ENCODE data around the gene SH3YL1.

The SH3YL1 gene

DNA sequence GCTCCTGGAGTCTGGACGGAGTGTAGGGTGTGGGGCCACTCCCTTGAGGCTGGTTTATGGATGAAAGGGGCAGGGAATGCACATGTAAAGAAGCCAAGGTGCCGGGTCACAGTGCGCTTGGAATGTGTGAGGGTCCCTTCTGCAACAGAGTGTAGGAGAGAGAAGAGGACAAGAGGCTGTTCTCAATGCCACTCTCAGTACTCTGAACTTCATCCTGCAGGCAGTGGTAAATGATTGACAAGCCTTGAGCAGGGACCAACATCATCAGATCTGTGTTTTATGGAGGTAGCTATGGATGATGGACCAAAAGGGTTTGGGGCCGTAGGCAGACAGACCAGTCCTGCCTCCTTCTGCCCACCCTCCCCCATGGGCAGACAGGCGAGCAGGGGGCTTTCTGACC, 31.3 kb upstream of the SH3YL1 start:
- no peak overlapping the region for H3K4me3 ChIP-seq (ENCODE audit: control insufficient read depth, low read depth, low read length)
- TF ChIP-seq, protein P1, sequence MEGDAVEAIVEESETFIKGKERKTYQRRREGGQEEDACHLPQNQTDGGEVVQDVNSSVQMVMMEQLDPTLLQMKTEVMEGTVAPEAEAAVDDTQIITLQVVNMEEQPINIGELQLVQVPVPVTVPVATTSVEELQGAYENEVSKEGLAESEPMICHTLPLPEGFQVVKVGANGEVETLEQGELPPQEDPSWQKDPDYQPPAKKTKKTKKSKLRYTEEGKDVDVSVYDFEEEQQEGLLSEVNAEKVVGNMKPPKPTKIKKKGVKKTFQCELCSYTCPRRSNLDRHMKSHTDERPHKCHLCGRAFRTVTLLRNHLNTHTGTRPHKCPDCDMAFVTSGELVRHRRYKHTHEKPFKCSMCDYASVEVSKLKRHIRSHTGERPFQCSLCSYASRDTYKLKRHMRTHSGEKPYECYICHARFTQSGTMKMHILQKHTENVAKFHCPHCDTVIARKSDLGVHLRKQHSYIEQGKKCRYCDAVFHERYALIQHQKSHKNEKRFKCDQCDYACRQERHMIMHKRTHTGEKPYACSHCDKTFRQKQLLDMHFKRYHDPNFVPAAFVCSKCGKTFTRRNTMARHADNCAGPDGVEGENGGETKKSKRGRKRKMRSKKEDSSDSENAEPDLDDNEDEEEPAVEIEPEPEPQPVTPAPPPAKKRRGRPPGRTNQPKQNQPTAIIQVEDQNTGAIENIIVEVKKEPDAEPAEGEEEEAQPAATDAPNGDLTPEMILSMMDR (conservative IDR thresholded peaks at IDR 0.05; ENCODE audit: control insufficient read depth, insufficient read depth, low read depth, low read length) = no peak
- no peak for DNase-seq (ENCODE audit: low read depth)

DNA sequence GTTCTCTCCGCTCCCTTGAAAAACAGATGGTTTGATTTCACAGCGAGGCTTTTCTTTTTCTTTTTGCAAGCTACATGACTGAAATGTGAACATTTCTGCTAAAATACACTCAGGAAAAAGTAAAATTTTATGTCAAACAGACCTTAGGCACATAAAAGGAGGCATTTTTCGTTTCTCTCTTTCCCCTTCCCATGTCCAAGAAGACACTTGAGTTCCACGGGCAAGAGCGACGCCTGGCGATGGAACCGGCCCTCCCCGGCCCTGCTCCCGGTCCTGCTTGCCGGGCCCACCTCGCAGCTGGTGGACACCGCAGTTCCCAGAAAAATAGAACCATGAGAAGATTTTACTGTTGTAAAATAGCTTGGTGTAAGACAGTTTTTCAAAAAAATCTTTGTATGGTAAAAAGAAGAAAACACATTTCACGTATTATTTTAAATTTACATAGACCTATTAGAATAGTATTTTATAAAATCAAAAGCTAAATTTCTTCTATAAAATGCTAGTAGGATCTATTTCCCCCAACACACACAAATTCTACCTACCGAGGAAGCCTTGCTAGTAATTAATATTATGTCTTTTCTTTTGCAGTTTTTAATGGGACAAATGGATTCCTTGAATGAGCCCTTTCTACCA, 26.4 kb upstream of the SH3YL1 start:
- H3K4me3 ChIP-seq (ENCODE audit: control insufficient read depth, low read depth, low read length) = peak overlapping the region; percentile 23
- TF ChIP-seq, protein P1 (conservative IDR thresholded peaks at IDR 0.05; ENCODE audit: control insufficient read depth, insufficient read depth, low read depth, low read length) = peak; percentile 75
- DNase-seq (ENCODE audit: low read depth) = peak; percentile 74

DNA sequence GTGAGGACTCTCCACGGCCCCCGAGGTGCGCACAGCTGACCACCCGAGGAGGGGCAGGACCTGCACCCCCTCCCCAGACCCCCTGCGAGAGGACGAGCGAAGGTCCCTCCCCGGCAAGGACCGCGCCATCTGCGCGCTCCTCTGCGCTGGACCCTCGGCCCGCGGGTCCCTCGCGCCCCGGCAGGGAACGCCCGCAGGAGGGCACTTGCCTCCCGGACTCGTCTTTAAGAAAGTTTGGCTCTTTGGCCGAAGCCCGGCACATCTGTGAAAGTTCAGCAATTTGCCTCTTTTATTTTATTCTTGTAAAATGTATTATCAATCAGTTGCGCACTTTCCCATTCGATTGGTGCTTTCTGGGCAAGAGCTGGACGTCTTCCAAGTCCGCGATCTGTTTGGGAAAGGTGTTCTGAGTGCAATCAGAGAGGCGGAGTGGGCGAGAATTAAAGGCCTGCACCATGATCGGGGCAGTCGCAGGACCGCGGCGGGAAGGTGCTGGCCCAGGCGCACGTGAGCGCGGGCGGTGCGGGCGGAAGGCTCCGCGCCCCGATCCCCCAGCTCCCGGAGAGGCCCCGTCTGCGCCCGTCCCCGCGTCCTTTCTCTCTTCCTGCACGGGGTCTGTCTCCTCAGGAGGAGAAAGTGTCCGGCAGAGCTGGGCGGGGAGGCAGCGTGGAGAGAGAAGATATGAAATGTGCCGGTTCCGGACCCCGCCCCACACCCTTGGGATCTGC, 25.7 kb upstream of the SH3YL1 start:
- TF ChIP-seq, protein P1 (conservative IDR thresholded peaks at IDR 0.05; ENCODE audit: control insufficient read depth, insufficient read depth, low read depth, low read length) = no peak
- H3K4me3 ChIP-seq (ENCODE audit: control insufficient read depth, low read depth, low read length) = peak overlapping the region; percentile 23
- DNase-seq (ENCODE audit: low read depth) = peak; percentile 19

DNA sequence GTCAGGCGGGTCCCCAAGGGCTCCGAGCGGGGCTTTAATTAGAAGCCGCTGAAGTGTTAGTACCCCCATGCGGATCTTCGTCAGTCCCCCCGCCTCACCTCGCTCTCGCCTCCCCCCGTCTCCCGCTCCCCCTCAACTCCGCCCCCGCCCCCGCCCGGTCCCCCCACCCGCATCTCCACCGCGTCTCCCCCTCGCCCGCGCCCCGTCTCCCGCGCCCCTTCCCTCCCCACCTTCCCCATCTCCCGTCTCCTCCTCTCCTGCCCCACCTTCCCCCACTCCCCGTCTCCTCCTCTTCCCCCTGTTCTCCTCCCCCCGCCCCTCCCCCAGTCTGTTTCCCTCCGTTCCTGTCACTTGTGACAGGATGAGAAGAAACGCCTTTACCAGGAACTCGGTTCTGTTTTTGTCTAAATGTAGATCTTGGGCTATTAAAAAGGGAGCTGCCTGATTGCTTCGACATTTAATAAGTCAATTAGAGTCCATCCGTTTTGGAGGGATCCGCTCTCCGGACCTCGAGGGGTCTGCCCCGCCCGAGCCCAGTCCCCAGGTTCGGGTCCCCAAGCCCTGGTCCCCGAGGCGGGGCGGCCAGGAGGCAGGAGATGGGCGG, 25.0 kb upstream of the SH3YL1 start:
- no peak for DNase-seq (ENCODE audit: low read depth)
- TF ChIP-seq, protein P1 (conservative IDR thresholded peaks at IDR 0.05; ENCODE audit: control insufficient read depth, insufficient read depth, low read depth, low read length) = no peak
- no peak overlapping the region for H3K4me3 ChIP-seq (ENCODE audit: control insufficient read depth, low read depth, low read length)

DNA sequence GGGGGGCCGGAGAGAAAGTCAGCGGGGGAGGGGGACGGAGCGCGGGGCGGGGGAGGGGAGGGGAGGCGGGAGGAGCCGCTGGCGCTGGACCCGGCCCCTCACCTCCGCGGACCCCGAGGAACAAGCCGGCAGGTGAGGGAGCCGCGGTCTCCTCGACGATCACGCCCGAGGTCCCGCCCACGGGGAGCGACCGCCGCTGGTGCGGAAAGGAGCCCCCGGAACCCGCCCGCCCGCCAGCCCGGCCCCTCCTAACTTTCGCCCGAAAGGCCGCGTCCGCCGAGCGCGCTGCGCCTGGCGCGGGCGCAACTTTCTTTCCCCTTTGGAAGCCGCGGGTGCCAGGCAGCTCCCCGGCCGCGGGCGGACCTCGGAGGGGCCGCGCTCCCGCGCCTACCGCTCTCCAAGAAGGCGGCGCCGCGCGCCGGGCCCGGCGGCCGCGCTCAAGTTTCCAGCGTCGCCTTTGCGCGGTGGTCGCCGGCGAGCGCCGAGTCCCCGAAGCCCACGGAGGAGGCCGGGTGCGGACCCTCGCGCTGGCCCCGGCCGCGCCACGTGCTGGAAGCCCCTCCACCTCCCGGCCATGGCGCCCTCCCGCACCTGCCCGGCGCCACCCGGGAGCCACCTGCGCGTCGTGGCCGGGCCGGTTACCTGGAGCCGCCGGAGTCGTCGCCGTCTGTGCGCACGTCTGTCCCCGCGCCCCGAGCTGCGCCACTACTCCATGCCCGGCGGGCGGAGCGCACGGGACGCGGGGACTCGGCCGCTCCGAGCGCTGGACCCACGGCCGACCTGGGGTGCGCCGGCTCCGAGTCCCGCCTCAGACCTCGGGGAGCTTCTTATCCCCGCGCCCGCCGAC, 24.3 kb upstream of the SH3YL1 start, which contains the start of gene ALKAL2:
Gene ALKAL2, minus strand, starts transcription at position 181 of the 847 bp plus-strand sequence. CDS start 256 bp downstream, outside the sequence.
- TF ChIP-seq, protein P1 (conservative IDR thresholded peaks at IDR 0.05; ENCODE audit: control insufficient read depth, insufficient read depth, low read depth, low read length) = no peak
- no peak for DNase-seq (ENCODE audit: low read depth)
- no peak within 1 kb of the TSS for H3K4me3 ChIP-seq (ENCODE audit: control insufficient read depth, low read depth, low read length)

DNA sequence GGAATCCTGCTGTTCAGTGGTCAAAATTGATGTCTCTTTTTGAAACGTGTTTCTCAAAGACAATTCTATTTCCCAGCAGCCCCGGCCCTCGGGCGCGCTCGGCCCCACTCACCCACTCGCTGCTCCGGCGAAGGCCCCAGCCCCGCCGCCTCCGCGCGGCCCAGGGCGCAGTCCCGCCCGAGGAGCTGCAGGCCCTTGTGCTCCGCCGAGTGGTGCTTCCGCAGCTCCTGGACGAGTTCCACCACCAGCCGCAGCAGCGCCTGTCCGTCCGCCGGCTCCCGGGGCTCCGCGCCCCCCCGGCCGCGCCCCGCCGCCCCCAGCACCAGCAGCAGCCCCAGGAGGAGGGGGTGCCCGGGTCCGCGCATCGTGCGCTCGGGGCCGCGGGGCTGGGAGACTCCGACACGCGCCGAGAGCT, 23.6 kb upstream of the SH3YL1 start:
- TF ChIP-seq, protein P1 (conservative IDR thresholded peaks at IDR 0.05; ENCODE audit: control insufficient read depth, insufficient read depth, low read depth, low read length) = no peak
- DNase-seq (ENCODE audit: low read depth) = peak; percentile 38
- no peak overlapping the region for H3K4me3 ChIP-seq (ENCODE audit: control insufficient read depth, low read depth, low read length)

Data from fibroblast of mammary gland (primary cell).